CD4-positive, alpha-beta T cell treated with Interleukin-12 subunit alpha and Interleukin-12 subunit beta, for 1 hour (primary cell): Measurements from ENCODE around the gene FAM3B.

Source experiments
- DNase-seq: peaks from one replicate; pipeline ENCODE4 v3.0.0-alpha.2; 2020

The FAM3B gene

GRCh38 chr21:41369920-41370839, 53.6 kb downstream of the FAM3B start:
- peak; percentile 50 for DNase-seq

GRCh38 chr21:41370840-41371684, 54.5 kb downstream of the FAM3B start:
- no peak for DNase-seq

GRCh38 chr21:41371685-41372030, 55.1 kb downstream of the FAM3B start:
- no peak for DNase-seq

GRCh38 chr21:41373253-41373652, 56.7 kb downstream of the FAM3B start:
- no peak for DNase-seq

- DNase-seq, result no peak
These were observed 57.2 kb downstream of the FAM3B start for GRCh38 chr21:41373763-41374162.

GRCh38 chr21:41374177-41374712, 57.6 kb downstream of the FAM3B start:
- DNase-seq, result no peak

GRCh38 chr21:41374867-41375533, 58.4 kb downstream of the FAM3B start:
- no peak for DNase-seq

- no peak for DNase-seq
These were observed 59.3 kb downstream of the FAM3B start for GRCh38 chr21:41375875-41376274.

- no peak for DNase-seq
These were observed 61.1 kb downstream of the FAM3B start for GRCh38 chr21:41377715-41378114.

GRCh38 chr21:41378849-41379248, 62.2 kb downstream of the FAM3B start:
- DNase-seq, result no peak

GRCh38 chr21:41379901-41380300, 63.3 kb downstream of the FAM3B start:
- DNase-seq, result no peak

GRCh38 chr21:41381731-41382130, 65.1 kb downstream of the FAM3B start:
- DNase-seq, result no peak

- DNase-seq, result no peak
These were observed 70.6 kb downstream of the FAM3B start for GRCh38 chr21:41387042-41387819.

- DNase-seq, result no peak
These were observed 71.2 kb downstream of the FAM3B start for GRCh38 chr21:41387824-41388223.

GRCh38 chr21:41388259-41388658, 71.7 kb downstream of the FAM3B start:
- no peak for DNase-seq

- no peak for DNase-seq
These were observed 73.5 kb downstream of the FAM3B start for GRCh38 chr21:41390043-41390639.

- no peak for DNase-seq
These were observed 77.4 kb downstream of the FAM3B start for GRCh38 chr21:41393876-41394465.

- DNase-seq, result no peak
These were observed 80.0 kb downstream of the FAM3B start for GRCh38 chr21:41396558-41397075.

GRCh38 chr21:41397471-41397891, 80.9 kb downstream of the FAM3B start:
- no peak for DNase-seq

GRCh38 chr21:41398251-41398650, 81.7 kb downstream of the FAM3B start:
- no peak for DNase-seq

- no peak for DNase-seq
These were observed 82.2 kb downstream of the FAM3B start for GRCh38 chr21:41398831-41399230.
